GM23248 (cell line): ENCODE measurements around the gene FTCDNL1. TPM values are rescaled to one million over a fixed set of nuclear protein-coding genes. Genes with fewer than 3 reads are reported as not detected.

Source experiments
- DNase-seq: peaks from one replicate; pipeline ENCODE4 v3.0.0-alpha.2; 2015
- H2AFZ ChIP-seq: fragments of 200-600 bp; sonication (generic); 2 replicates; pipeline ENCODE4 v1.6.1; 2016; ENCODE audit warnings: antibody characterized with exemption
- H3F3A ChIP-seq: fragments of 200-600 bp; sonication (generic); 2 replicates; pipeline ENCODE4 v1.6.1; 2016; ENCODE audit warnings: mild to moderate bottlenecking, antibody characterized with exemption, mixed run types; ENCODE audit not compliant: insufficient read depth
- H3K27ac ChIP-seq: fragments of 200-600 bp; sonication (generic); 2 replicates; pipeline ENCODE4 v1.5.1; 2016; ENCODE audit warnings: mild to moderate bottlenecking
- H3K27me3 ChIP-seq: fragments of 200-600 bp; sonication (generic); replicated peaks from 2 replicates; pipeline ENCODE4 v1.6.1; 2016; ENCODE audit warnings: mild to moderate bottlenecking; ENCODE audit not compliant: insufficient read depth
- H3K36me3 ChIP-seq: fragments of 200-600 bp; sonication (generic); 2 replicates; pipeline ENCODE4 v1.6.1; 2016; ENCODE audit warnings: low read depth, mild to moderate bottlenecking
- H3K4me1 ChIP-seq: fragments of 200-600 bp; sonication (generic); 2 replicates; pipeline ENCODE4 v1.6.1; 2016; ENCODE audit warnings: mild to moderate bottlenecking; ENCODE audit not compliant: insufficient read depth
- H3K4me2 ChIP-seq: fragments of 200-600 bp; sonication (generic); one replicate; pipeline ENCODE4 v1.6.1; 2016; ENCODE audit warnings: mild to moderate bottlenecking; ENCODE audit not compliant: unreplicated experiment
- H3K4me3 ChIP-seq: fragments of 200-600 bp; sonication (generic); 2 replicates; pipeline ENCODE4 v1.5.1; 2016; ENCODE audit warnings: mild to moderate bottlenecking
- H3K79me2 ChIP-seq: fragments of 200-600 bp; sonication (generic); 2 replicates; pipeline ENCODE4 v1.6.1; 2016; ENCODE audit warnings: mild to moderate bottlenecking; ENCODE audit not compliant: insufficient read depth
- H3K9ac ChIP-seq: fragments of 200-600 bp; sonication (generic); 2 replicates; pipeline ENCODE4 v1.6.1; 2016; ENCODE audit warnings: mild to moderate bottlenecking
- H3K9me2 ChIP-seq: fragments of 200-600 bp; sonication (generic); 2 replicates; pipeline ENCODE4 v1.6.1; 2016; ENCODE audit warnings: mixed run types, mild to moderate bottlenecking, moderate library complexity; ENCODE audit not compliant: insufficient read depth
- H3K9me3 ChIP-seq: fragments of 200-600 bp; sonication (generic); one replicate; pipeline ENCODE4 v1.6.1; 2017; ENCODE audit warnings: low read depth
- H4K20me1 ChIP-seq: fragments of 200-600 bp; sonication (generic); 2 replicates; pipeline ENCODE4 v1.6.0; 2016; ENCODE audit not compliant: insufficient read depth
- EZH2 ChIP-seq: fragments of 200-600 bp; sonication (generic); IDR thresholded peaks from 2 replicates; pipeline ENCODE4 v1.6.1; 2018; ENCODE audit warnings: antibody characterized with exemption, mild to moderate bottlenecking; ENCODE audit not compliant: insufficient read depth, poor library complexity, severe bottlenecking
- EZH2phosphoT487 ChIP-seq: fragments of 200-600 bp; sonication (generic); IDR thresholded peaks from 2 replicates; pipeline ENCODE4 v1.6.1; 2018; ENCODE audit warnings: antibody characterized with exemption, moderate library complexity, mild to moderate bottlenecking, low read depth; ENCODE audit not compliant: insufficient read depth
- WGBS, 2 experiments: methylation state at CpG; one replicate each; pipeline ENCODE4 v1.1.6; 2015 to 2017; ENCODE audit warnings: low lambda C conversion rate in 2 of 2, low coverage in 1 of 2; ENCODE audit errors: missing lambda C conversion rate in 2 of 2; 5-methylcytosine and 5-hydroxymethylcytosine counted together
- in situ Hi-C: fragments of 300-500 bp; cut with MboI; formaldehyde crosslinking; loops from 2 replicates; pipeline ENCODE4 v1.15.0; 2020
- polyA plus RNA-seq: library from polyadenylated mRNA; unstranded; fragments of >200 nt; fragmentation: Nextera tagmentation; extraction: Ambion mirVana; gene quantifications from 2 replicates; pipeline ENCODE4 v1.2.1, GENCODE V29; 2016
- total RNA-seq: library from RNA; depleted of rRNA; stranded (reverse); fragments of >200 nt; shearing (Covaris generic); gene quantifications from 2 replicates; pipeline ENCODE4 v1.2.3, GENCODE V29; 2014

The FTCDNL1 gene
- total and polyA plus RNA-seq, 2 experiments from 2014 or later, result 0.65 to 1.9 TPM

GRCh38 chr2:199772035-199772976 is 78.7 kb downstream of the FTCDNL1 start:
- no peak overlapping the region for H2AFZ ChIP-seq
- H3K9ac ChIP-seq, result no peak overlapping the region
- H3K27me3 ChIP-seq, result no peaks in the 10 kb centered on the region
- in situ Hi-C loops, result no loop called here
- H3K4me2 ChIP-seq, result no peak overlapping the region
- TF ChIP-seq EZH2, result no peak
- H3K4me3 ChIP-seq, result no peak overlapping the region
- H3K9me2 ChIP-seq, result no peaks in the 10 kb centered on the region
- DNase-seq, result no peak
- no peaks in the 10 kb centered on the region for H3K9me3 ChIP-seq
- H4K20me1 ChIP-seq, result no peaks in the 10 kb centered on the region
- H3K79me2 ChIP-seq, result no peaks in the 10 kb centered on the region
- WGBS, 2 experiments, result 65 to 73% methylated on average over 12 of the region's 12 CpGs
- H3K4me1 ChIP-seq, result no peaks in the 10 kb centered on the region
- no peak overlapping the region for H3K27ac ChIP-seq
- H3F3A ChIP-seq, result no peaks in the 10 kb centered on the region
- no peaks in the 10 kb centered on the region for H3K36me3 ChIP-seq

GRCh38 chr2:199770716-199771115 is 80.3 kb downstream of the FTCDNL1 start:
- H3K4me1 ChIP-seq, result no peaks in the 10 kb centered on the region
- TF ChIP-seq EZH2 (no peak), EZH2phosphoT487 (no peak)
- no peaks in the 10 kb centered on the region for H3K36me3 ChIP-seq
- no peak overlapping the region for H3K27ac ChIP-seq
- no peaks in the 10 kb centered on the region for H3K9me3 ChIP-seq
- H4K20me1 ChIP-seq, result no peaks in the 10 kb centered on the region
- no peaks in the 10 kb centered on the region for H3F3A ChIP-seq
- no peak overlapping the region for H3K9ac ChIP-seq
- no peak overlapping the region for H3K4me2 ChIP-seq
- no peak for DNase-seq
- no peaks in the 10 kb centered on the region for H3K79me2 ChIP-seq
- H3K9me2 ChIP-seq, result no peaks in the 10 kb centered on the region
- in situ Hi-C loops, result no loop called here
- no peaks in the 10 kb centered on the region for H3K27me3 ChIP-seq
- no peak overlapping the region for H2AFZ ChIP-seq
- no peak overlapping the region for H3K4me3 ChIP-seq
- WGBS, 2 experiments, result 72 to 75% methylated on average over 2 of the region's 2 CpGs

GRCh38 chr2:199765646-199766045 is 85.3 kb downstream of the FTCDNL1 start:
- no peaks in the 10 kb centered on the region for H3K9me3 ChIP-seq

GRCh38 chr2:199764273-199764800 is 86.7 kb downstream of the FTCDNL1 start:
- Histone ChIP-seq H3K4me1 (no peaks in the 10 kb centered on the region), H3K4me3 (no peak overlapping the region), H3K9ac (no peak overlapping the region), H3K36me3 (no peaks in the 10 kb centered on the region), H3K27ac (no peak overlapping the region), H2AFZ (no peak overlapping the region), H3F3A (no peaks in the 10 kb centered on the region), H3K9me2 (no peaks in the 10 kb centered on the region), H3K9me3 (no peaks in the 10 kb centered on the region), H3K27me3 (no peaks in the 10 kb centered on the region), H4K20me1 (no peaks in the 10 kb centered on the region), H3K79me2 (no peaks in the 10 kb centered on the region), H3K4me2 (no peak overlapping the region)
- in situ Hi-C loops, result no loop called here
- no peak for TF ChIP-seq EZH2
- no peak for TF ChIP-seq EZH2phosphoT487
- WGBS, 2 experiments, result 78 to 84% methylated on average over 7 of the region's 7 CpGs
- DNase-seq, result no peak

More at GRCh38 chr2:199765646-199766045, 85.3 kb downstream of the FTCDNL1 start:
- Histone ChIP-seq H3K9ac (no peak overlapping the region), H3K4me2 (no peak overlapping the region), H3K36me3 (no peaks in the 10 kb centered on the region), H3K79me2 (no peaks in the 10 kb centered on the region), H3F3A (no peaks in the 10 kb centered on the region), H3K9me2 (no peaks in the 10 kb centered on the region), H4K20me1 (no peaks in the 10 kb centered on the region), H3K4me3 (no peak overlapping the region), H3K27me3 (no peaks in the 10 kb centered on the region), H2AFZ (no peak overlapping the region), H3K4me1 (no peaks in the 10 kb centered on the region), H3K27ac (no peak overlapping the region)
- in situ Hi-C loops, result no loop called here
- 79 to 85% methylated on average over 5 of the region's 5 CpGs for WGBS, 2 experiments
- no peak for DNase-seq
- TF ChIP-seq EZH2phosphoT487 (no peak), EZH2 (no peak)
